CD4-positive, alpha-beta T cell treated with Interleukin-12 subunit alpha and Interleukin-12 subunit beta, for 1 hour (primary cell): ENCODE results near the gene ESYT1.

Experiments used
- DNase-seq: peaks from one replicate; pipeline ENCODE4 v3.0.0-alpha.2; 2020

ESYT1 gene

DNA sequence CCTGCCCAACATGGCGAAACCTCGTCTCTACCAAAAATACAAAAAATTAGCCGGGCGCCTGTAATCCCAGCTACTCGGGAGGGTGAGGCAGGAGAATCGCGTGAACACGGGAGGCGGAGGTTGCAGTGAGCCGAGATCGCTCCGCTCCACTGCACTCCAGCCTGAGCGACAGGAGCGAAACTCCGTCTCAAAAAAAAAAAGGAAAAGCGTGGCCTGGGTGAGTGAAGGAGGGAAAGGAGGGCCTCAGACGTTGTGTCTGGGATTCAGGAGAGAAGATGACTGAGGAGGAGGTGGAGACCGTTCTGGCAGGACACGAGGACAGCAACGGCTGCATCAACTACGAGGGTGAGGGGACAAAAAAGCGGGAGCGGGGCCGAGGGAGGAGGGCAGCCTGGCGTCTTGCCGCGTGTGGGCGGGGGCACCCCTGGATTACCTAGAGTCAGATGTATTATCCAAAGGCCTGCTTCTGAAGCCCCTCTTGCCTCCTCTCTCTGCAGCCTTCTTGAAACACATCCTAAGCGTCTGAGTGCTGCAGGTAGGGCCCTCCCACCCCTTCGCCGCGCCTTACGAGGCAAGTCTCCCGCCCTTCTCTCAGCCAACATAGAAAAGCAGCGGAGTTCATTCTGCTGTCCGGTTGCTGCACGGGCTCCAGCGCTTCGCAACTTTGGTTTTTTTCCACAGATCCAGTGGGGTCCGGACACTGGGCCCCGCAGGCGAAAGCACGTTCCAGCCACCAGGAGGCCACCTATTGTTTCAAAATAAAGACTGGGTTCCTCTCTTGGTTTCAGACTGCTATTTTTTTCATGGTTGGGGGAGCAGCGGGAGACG, 29.3 kb downstream of the ESYT1 start:
- DNase-seq, result peak; percentile 73

DNA sequence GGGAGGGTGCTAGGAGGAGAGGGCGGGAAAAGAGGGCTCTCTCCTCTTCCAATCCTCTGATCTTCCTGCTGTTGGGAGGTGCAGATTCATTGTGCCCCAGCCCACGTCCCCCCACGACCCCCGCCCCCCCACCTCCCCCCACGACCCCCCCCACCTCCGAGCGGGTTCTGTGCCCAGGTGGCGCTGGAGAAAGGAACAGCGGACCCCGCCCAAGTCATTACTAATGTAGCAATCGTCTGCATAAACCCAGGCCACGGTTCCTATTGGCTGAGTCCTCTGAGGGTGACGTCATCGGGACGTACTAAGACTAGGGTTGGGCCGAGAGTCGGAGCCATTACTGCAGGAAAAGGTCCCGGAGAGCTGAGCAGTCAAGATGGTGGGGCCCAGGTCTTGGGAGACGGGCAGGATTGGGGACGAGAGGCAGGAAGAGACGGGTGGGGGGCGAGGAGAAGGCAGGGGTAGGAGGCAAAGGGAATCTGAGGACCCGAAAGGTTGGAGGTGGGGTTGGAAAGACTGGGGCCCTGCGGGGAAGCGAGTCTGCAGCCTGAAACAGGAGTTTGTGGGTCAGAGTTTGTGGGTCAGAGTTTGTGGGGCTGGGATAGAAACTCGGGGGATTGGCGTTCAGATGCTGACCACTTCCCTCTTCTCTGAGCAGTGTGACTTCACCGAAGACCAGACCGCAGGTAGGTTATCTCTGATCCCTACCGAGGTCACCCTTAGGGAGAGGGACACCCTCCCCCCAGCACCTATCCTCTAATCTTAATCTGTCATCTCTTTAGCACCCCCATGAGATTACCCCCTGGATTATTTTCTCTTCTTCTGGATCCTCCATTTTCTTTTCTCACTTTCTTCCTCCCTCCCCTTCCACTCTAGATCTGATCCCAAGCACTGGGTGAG, 30.2 kb downstream of the ESYT1 start, which contains the start of gene MYL6:
TSS of gene MYL6 (plus strand) at position 331 of the 897 bp plus-strand sequence. CDS start at position 374, 43 bp downstream.
- peak; percentile 94 for DNase-seq

- DNase-seq, result peak; percentile 27
Observed at GRCh38 chr12:56158926-56159461, 30.9 kb downstream of the ESYT1 start.

DNA sequence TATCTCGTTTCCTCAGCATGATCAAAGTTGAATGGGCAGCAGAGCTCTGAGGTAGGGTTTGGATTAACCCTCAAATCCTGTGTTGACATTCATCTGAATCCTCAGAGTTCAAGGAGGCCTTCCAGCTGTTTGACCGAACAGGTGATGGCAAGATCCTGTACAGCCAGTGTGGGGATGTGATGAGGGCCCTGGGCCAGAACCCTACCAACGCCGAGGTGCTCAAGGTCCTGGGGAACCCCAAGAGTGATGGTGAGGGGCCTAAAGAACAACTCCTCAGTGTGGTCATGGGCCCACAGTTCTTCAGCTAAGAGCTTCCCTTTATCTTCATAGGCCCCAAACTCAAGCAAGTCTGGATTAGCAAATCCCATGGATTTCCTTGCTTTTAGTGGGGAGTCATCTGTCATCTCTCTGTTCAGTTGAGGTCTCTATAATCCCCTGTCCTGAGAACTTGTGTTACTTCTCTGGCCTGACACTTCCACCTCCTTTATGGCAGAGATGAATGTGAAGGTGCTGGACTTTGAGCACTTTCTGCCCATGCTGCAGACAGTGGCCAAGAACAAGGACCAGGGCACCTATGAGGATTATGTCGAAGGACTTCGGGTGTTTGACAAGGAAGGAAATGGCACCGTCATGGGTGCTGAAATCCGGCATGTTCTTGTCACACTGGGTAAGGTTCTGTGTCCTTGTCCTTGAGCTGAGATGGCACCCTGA, 31.6 kb downstream of the ESYT1 start:
- DNase-seq, result no peak

DNA sequence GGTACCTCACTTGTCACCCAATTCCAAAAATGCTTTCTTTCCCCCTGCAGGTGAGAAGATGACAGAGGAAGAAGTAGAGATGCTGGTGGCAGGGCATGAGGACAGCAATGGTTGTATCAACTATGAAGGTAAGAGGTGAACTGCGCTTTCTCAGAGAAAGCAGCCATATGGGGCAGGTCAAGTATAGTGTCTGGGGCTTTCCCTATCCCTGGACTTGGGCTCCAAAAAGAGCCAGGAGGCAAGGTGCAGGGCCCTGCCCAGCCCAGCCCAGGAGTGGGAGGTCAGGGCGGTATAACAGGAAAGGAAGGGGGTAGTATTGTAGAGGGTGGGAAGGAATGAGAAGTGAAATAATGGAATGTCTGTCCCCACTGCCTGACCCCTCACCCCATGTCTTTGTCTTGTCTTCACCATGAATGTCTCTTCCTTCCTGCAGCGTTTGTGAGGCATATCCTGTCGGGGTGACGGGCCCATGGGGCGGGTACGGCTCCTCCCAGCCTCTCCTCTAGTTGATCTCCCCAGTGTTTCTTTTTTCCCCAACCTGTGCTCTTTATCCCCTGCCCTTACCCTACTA, 32.2 kb downstream of the ESYT1 start:
- peak; percentile 75 for DNase-seq

DNA sequence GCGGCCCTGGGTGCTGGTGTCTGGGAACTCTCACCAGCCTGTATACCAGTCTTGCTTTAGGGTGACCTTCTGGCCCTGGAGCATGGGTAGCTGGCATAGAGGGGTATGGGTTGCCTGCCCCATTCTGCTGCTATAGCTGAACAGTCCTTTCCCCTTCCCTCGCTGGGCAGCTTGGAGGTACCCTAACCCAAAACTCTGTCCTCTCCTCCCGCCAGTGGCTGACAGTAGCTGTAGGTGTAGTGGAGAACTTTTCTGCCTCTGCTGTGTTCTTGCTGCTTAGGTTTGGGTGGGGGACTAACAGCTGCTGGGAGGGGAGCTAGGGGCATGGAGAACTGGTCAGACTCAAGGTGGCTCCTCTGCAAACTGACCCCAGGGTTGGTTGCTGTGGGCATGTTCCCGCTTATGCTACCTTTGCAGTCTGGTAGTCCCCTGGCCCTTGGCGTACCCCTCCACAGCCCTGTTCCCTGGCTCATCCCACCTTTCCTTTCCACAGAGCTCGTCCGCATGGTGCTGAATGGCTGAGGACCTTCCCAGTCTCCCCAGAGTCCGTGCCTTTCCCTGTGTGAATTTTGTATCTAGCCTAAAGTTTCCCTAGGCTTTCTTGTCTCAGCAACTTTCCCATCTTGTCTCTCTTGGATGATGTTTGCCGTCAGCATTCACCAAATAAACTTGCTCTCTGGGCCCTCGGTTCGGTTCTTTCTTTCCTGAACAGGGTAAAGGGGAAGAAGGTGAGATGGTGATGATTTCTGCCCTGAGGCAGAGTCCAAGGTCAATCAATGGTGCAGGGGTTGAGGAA, 33.0 kb downstream of the ESYT1 start:
- no peak for DNase-seq

GRCh38 chr12:56161690-56162351, 33.8 kb downstream of the ESYT1 start:
- no peak for DNase-seq

DNA sequence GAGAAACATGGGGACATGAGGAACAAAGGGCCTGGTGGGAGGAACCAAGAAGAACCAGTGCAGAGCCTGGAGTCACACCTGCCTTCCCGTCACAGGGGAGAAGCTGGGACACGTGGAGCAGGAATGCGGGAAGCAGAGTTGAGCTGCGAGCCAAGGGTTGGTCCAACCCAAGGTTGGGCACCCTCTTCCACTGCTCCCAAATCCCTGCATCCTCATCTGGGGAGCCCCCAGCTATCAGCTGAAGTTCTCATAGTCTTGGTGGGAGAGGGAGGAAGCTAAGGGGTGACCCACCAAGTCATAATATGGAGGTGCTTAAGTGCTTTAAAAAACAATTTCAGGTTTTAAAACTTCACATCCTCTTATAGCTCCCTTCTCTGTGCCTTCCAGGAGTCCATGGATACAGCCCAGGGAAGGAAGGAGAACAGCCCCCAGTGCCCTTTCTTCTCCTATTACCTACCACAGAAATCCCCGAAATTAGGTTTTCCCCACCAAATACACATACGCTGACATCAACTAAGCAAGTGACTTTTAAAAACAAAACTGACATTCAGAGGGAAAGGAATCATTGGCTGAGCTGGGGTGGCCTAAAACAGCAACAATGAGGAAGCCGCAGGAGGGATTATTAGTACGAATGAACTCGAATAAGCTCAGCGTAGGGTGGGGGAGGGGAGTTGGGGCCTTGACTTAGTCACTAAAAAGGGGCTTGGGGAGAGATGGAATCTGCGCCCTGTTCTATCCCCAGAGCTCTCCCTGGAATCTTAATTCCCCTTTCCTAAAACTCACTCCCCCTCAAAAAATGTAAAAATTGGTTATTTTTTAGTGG, 34.6 kb downstream of the ESYT1 start:
- no peak for DNase-seq

- peak; percentile 13 for DNase-seq
Observed at GRCh38 chr12:56163533-56164344, 35.7 kb downstream of the ESYT1 start.

DNA sequence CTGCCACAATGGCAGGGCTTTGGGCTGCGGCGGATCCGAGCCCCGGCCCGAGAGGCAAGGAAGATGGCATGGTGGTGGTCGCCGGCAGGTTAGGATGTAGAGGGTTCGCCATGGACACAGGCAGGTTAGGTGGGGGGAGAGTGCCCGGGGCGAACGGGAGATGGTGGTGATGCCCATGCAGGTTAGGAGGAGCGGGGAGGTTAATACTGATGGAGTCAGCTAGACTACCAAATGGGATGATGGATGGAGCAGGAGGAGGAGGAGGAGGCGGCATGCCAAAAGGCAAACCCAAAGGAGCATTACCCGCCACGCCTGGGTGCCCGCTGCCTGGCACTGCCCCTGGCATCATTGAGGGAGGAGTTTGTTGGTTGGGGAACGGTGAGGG, 36.3 kb downstream of the ESYT1 start:
- peak; percentile 18 for DNase-seq

GRCh38 chr12:56165369-56165768, 37.3 kb downstream of the ESYT1 start:
- peak; percentile 13 for DNase-seq

DNA sequence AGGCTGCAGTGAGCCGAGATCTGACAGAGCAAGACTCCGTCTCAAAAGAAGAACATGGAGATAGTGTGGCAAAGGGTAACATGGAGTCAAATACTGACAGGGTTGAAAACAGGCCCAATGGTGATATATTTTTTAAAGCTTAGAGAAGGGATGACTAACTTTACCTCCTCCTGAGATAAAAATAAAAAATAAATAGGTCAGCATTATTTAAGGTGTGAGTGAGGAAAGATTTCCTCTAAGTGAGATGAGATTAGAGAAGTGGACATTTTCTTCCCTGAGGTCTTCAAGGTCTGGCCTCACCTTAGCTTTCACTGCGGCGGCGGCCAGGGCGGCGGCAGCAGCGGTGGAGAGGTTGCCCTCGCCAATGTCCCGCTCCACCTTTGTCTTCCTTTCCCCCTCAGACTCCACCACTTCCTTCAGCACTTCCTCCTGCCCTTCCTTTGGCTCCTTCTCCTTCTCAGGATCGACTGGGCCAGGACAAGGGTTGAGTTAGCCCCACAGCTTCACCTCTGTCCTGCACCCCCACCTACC, 41.2 kb downstream of the ESYT1 start:
- DNase-seq, result no peak

GRCh38 chr12:56172839-56173238, 44.8 kb downstream of the ESYT1 start:
- DNase-seq, result no peak

DNA sequence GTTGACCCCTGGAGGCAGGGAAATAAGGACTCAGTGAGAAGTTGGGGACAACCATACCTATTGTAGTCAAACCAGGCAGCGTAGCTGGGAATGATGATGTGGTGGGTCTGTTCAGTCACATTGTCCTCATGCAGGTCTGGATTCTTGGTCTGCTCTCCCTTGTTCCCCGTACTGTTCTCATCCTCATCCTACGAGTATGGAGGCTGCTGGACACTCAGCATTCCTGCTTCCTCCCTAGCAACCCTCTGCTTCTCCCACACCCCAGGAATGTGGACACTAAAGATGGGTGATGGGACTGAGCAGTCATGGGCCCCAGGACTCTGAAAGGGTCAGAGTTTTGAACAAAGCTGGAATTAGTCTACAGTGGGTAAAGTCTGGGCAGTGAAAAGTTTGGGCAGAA, 50.3 kb downstream of the ESYT1 start:
- no peak for DNase-seq

DNA sequence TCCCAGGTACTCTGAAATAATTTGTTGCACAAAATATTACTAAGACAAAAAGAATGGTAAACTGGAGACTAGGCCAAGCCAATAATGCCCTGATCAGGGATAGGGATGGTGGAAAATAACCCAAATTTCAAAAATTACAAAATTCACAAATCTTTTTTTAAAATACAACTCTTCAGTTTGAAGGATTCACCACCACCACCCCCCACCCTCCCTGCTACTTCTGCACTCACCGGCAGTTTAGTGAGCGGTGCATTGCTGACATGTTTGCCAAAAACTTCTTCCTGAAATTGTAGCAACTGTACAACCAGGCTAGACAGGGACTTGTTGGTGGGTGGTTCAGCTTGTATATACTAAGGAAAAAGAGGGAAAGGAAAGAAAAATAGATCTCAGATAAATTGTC, 58.9 kb downstream of the ESYT1 start:
- DNase-seq, result no peak

GRCh38 chr12:56188131-56188777, 60.2 kb downstream of the ESYT1 start:
- no peak for DNase-seq

GRCh38 chr12:56188778-56189098, 60.7 kb downstream of the ESYT1 start:
- no peak for DNase-seq

DNA sequence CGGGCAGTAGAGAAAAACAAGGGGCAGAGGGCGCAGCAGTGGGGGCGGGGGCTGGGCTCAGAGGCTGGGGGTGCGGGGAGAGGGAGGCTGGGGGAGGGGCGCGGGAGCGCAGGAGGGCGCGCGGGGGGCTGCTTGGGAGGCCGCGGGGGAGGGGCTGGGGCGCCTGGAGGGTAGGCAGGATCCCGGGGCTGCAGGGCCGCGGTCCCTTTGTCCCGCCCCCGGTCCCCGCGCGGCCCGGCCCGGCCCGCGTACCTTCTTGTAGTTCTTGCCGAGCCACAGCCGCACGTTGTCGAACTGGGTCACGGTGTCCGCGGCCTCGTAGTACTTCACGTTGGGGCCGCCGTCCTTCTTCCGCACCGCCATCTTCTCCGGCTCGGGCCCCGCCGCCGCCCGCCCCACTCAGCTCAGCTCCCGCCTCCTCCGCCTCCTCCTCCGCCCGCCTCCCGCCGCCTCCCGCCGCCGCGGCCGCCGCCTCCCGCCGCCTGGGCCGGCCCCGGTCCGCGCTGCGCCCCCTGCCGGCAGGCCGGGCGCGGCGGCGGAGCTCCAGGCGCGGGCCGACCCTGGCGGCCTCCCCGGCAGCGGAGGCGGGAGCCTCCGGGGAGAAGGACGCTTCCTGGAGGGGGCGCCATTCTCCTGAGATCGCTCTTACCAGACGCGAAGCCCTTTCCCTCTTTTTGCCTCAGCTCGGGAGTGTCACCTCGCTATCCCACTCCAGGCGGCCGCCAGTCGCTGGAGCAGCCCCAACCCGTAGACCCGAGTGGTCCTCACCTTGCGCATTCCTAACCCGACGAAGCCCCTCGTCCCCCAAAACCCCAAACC, 61.2 kb downstream of the ESYT1 start, which contains the start of gene SMARCC2:
TSS of gene SMARCC2 (minus strand) at position 385 of the 819 bp plus-strand sequence. CDS start at position 363, 22 bp downstream.
- peak; percentile 90 for DNase-seq
